Activated CD8-positive, alpha-beta memory T cell treated with anti-CD3 and anti-CD28 coated beads for 36 hours (primary cell): ENCODE data around the gene TMEM59. TPM values are rescaled to one million over a fixed set of nuclear protein-coding genes. Genes with fewer than 3 reads are reported as not detected.
"Not testable (repeated sequence)": the region's sequence is repeated elsewhere in the genome, so short reads cannot be mapped to it uniquely, and the experiment has no call there.

Experiments
- CTCF ChIA-PET: fragments of 350-600 bp; sonication (Branson Sonifier 250); formaldehyde crosslinking; loops from one replicate; lab custom pipeline; 2021; ENCODE audit warnings: antibody characterized with exemption; lab: Charles Lee
- POLR2A ChIA-PET: fragments of 350-600 bp; sonication (Branson Sonifier 250); formaldehyde crosslinking; loops from one replicate; lab custom pipeline; 2021; ENCODE audit warnings: antibody characterized with exemption; lab: Charles Lee
- total RNA-seq, 2 experiments: library from RNA; stranded (reverse); gene quantifications; one replicate each; pipeline ENCODE4 v1.2.3, GENCODE V29; 2021

Gene TMEM59
- total RNA-seq, 2 experiments from 2014 or later, result 117 to 124 TPM

GRCh38 chr1:53999920-54000319 lies 53.1 kb downstream of the TMEM59 start:
- POLR2A ChIA-PET, result no interaction called here
- CTCF ChIA-PET, result no interaction called here

DNA sequence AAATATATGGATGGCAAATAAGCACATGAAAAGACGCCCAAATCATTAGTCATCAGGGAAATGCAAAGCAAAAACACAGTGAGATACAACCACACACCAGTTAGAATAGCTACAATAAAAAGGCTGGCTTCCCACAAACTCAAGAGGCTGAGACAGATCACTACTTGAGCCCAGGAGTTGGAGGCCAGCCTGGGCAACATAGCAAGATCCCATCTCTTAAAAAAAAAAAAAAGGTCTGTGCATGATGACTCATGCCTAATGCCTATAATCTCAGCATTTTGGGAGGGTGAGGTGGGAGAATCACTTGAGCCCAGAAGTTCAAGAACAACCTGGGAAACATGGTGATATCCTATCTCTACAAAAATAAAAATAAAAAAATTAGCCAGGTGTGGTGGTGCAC lies 54.8 kb downstream of the TMEM59 start:
- POLR2A ChIA-PET, result no interaction called here
- CTCF ChIA-PET, result no interaction called here

DNA sequence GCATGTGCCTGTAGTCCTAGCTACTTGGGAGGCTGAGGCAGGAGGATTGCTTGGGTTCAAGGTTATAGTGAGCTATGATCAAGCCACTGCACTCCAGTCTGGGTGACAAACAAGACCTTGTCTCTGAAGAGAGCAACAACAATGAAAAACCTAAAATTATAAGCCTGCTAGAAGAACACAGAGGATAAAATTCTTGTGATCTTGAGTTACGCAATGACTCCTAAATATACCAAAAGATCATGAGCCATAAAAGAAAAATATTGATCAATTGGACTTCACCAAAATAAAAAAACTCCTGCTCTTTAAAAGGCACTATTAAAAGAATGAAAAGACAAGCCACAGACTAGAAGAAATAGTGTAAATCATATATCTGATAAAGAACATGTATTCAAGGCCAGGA lies 57.3 kb downstream of the TMEM59 start:
- ChIA-PET POLR2A (no interaction called here), CTCF (no interaction called here)

DNA sequence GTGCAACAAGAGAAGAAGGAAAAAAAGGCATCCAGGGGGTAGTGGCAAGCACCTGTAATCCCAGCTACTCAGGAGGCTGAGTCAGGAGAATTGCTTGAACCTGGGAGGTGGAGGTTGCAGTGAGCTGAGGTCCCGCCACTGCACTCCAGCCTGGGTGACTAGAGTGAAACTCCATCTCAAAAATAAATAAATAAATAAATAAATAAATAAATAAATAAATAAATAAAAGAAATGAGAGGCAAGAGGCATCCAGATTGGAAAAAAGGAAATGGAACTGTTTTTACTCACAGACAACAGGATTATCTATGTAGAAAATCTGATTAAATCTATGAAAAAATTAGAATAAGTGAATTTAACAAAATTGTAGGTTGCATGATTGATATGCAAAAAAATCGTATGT lies 58.5 kb downstream of the TMEM59 start:
- CTCF ChIA-PET, POLR2A ChIA-PET: not testable (repeated sequence)

- POLR2A ChIA-PET, result interaction anchor here (0.6 kb wide), 1 partner anchor 10 kb away, joined by 3 read pairs; no protein-coding TSS in a partner anchor
- CTCF ChIA-PET, result no interaction called here
Observed at GRCh38 chr1:53992085-53992874, 60.7 kb downstream of the TMEM59 start.

DNA sequence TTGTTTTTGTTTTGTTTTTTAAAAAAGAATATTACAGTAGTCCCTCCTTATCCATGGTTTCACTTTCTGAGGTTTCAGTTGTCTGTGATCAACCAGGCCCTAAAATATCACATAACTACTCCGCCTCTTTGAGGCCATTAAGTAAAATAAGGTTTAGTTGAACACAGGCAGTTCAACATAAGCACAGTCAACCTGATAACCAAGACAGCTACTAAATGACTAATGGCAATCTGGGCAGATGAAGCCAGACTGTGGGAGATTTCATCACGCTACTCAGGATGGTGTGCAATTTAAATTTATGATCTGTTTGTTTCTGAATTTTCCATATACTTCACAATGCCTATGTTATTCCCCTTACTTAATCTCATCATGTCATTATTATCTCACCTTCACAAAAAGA lies 65.1 kb downstream of the TMEM59 start:
- ChIA-PET POLR2A (no interaction called here), CTCF (no interaction called here)

DNA sequence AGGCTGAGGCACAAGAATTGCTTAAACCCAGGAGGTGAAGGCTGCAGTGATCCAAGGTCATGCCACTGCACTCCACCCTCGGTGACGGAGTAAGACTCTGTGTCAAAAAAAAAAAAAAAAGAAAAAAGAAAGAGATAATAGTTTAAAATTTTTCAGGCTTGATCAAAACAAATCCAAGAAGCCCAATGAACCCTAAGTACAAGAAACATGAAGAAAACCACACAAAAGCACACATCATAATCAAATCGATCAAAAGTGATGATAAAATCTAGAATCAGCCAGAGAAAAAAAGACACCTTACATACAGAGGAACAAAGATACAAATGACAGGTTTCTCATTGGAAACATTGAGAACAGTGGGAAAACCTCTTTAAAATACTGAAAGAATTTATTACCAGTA lies 66.5 kb downstream of the TMEM59 start:
- ChIA-PET POLR2A (no interaction called here), CTCF (interaction anchor here (0.7 kb wide), 1 partner anchor 24 kb away, joined by 4 read pairs; no protein-coding TSS in a partner anchor)

- POLR2A ChIA-PET, result no interaction called here
- CTCF ChIA-PET, result no interaction called here
Observed at GRCh38 chr1:53984726-53985125, 68.3 kb downstream of the TMEM59 start.

GRCh38 chr1:53982763-53983104 lies 70.3 kb downstream of the TMEM59 start:
- CTCF ChIA-PET, result no interaction called here
- POLR2A ChIA-PET, result interaction anchor here (0.8 kb wide), 1 partner anchor 9 kb away, joined by 3 read pairs; no protein-coding TSS in a partner anchor

- ChIA-PET POLR2A (interaction anchor here (0.8 kb wide), 1 partner anchor 10 kb away, joined by 3 read pairs; no protein-coding TSS in a partner anchor), CTCF (no interaction called here)
Observed at GRCh38 chr1:53982034-53982762, 70.8 kb downstream of the TMEM59 start.

DNA sequence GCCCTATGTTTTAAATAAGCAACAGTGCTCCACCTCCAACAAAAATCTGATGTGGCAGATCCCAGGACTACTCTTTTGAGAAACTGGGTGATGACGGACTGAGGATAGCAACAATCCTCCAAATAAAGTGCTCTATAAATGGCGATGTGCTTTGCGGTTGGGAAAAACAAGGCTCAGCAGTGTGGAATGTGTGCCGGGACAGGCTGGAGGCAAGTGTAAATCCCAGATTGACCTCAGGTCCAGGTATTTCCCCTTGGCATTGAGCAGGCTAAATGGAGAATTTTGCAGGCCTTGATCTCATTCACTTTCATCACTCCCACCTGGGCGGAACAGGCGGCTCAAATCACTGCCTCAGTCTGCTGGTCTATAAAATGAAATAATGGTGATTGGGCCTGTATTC lies 71.8 kb downstream of the TMEM59 start:
- ChIA-PET POLR2A (no interaction called here), CTCF (no interaction called here)

DNA sequence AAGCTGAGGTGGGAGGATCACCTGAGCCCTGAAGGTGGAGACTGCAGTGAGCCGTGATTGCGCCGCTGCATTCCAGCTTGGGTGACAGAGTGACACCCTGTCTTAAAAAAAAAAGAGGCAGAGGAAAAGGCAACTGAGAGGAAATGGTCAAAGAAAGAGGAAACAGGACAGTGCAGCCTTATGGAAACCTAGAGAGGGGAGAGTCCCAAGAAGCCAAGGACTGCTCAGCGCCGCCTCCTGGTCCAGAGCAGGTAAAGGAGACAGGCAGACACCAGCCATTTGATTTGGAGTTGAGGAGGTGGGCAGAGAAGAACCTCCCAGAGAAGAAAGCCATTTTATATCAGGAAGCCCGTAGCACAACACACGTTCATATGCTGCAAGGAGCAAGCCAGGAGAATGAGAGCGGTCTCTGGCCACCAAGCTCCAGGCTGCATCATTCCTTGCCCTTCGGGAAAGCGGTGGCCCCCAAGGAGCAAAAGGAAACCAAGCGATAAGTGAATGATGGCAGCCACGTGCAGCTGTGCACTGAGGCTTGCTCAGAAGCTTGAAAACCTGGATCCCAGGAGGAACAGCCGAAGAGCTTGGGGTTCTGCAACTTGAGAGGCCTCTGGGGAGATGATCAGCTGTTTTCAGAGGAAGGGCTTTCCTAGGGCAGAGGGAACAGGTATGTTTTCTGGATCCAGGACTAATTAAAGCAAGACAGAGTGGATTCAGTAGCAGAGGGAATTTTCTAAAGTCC lies 73.1 kb downstream of the TMEM59 start:
- CTCF ChIA-PET, result no interaction called here
- POLR2A ChIA-PET, result no interaction called here

Other genes starting within 250 kb of the TMEM59 start
- gene NDC1, start 214.9 kb downstream of the TMEM59 start, total RNA-seq, result 10 to 100 TPM; 48.1 to 49.0 TPM
- gene YIPF1, start 163.4 kb downstream of the TMEM59 start, total RNA-seq, result 10 to 100 TPM; 16.2 to 17.2 TPM
- not detected for gene DIO1, start 159.0 kb downstream of the TMEM59 start, total RNA-seq
- 10 to 100 TPM; 54.8 to 55.1 TPM for gene IFT25, start 107.5 kb downstream of the TMEM59 start, total RNA-seq
- gene LRRC42, start 106.9 kb downstream of the TMEM59 start, total RNA-seq, result 10 to 100 TPM; 26.9 to 28.1 TPM
- not detected for gene LDLRAD1, start 35.0 kb downstream of the TMEM59 start, total RNA-seq
- 10 to 100 TPM in 1 of 2 experiments, 1 to 10 TPM in 1; 9.1 to 11.5 TPM for gene TCEANC2, start 404 bp upstream of the TMEM59 start, total RNA-seq
- gene CDCP2, start 99.8 kb upstream of the TMEM59 start, total RNA-seq, result not detected
- 10 to 100 TPM; 13.5 to 13.8 TPM for gene CYB5RL, start 146.8 kb upstream of the TMEM59 start, total RNA-seq
- 100 to 1,000 TPM; 218 to 226 TPM for gene MRPL37, start 147.0 kb upstream of the TMEM59 start, total RNA-seq